AG09309 (cell line): ENCODE measurements around the gene IFNAR1.
"Not testable (repeated sequence)": the region's sequence is repeated elsewhere in the genome, so short reads cannot be mapped to it uniquely, and the experiment has no call there.

Source experiments
- DNase-seq: peaks from one replicate; pipeline ENCODE4 v3.0.0-alpha.2; 2010; ENCODE audit warnings: low read depth
- H3K4me3 ChIP-seq: 2 replicates; pipeline ENCODE4 v1.5.1; 2011; ENCODE audit warnings: mild to moderate bottlenecking, low read depth, low read length, moderate library complexity; ENCODE audit not compliant: control insufficient read depth
- CTCF ChIP-seq: IDR thresholded peaks from 2 replicates; pipeline ENCODE4 v1.5.1; 2011; ENCODE audit warnings: mild to moderate bottlenecking, low read depth, low read length, inconsistent platforms; ENCODE audit not compliant: insufficient read depth, control insufficient read depth; ENCODE audit errors: missing control alignments

The IFNAR1 gene

DNA sequence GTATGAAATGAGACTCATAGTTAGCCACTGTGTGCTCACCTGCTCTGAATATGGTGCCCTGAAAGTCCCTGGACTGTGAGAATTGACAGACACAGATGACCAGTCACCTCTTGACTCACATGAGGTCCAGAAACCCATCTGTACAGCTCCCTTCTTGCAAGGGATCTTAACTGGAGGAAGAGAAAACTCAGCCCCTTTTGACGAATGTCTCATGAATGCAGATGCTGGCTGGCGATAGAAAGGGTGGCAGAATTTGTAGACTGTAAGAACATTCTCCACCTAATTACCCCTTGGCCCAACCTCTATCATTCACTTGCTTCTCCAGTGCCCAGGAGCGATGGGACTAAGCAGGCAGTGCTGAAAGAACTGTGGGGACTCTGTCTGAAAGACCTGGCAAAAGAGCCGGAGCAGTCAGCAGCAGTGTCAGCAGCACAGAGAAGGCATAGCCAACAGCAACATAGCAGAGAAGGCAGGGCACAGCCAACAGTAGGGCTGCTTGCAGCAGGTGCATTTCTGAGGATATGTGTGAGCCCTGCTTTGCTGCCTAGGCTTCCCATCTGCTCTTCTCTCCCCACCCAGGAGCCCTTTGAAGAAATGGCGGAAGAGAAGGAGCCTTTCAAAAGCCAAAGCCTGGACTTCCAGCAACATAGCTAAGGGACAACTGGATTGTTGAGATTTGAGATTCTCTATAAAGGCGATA, 52.6 kb downstream of the IFNAR1 start:
- H3K4me3 ChIP-seq: no peak overlapping the region
- DNase-seq: no peak
- TF ChIP-seq CTCF: no peak

- no peak overlapping the region for H3K4me3 ChIP-seq
- TF ChIP-seq CTCF: no peak
- no peak for DNase-seq
Measured at GRCh38 chr21:33378081-33378480, 53.3 kb downstream of the IFNAR1 start.

- H3K4me3 ChIP-seq: not testable (repeated sequence)
Measured at GRCh38 chr21:33379934-33380333, 55.2 kb downstream of the IFNAR1 start.

DNA sequence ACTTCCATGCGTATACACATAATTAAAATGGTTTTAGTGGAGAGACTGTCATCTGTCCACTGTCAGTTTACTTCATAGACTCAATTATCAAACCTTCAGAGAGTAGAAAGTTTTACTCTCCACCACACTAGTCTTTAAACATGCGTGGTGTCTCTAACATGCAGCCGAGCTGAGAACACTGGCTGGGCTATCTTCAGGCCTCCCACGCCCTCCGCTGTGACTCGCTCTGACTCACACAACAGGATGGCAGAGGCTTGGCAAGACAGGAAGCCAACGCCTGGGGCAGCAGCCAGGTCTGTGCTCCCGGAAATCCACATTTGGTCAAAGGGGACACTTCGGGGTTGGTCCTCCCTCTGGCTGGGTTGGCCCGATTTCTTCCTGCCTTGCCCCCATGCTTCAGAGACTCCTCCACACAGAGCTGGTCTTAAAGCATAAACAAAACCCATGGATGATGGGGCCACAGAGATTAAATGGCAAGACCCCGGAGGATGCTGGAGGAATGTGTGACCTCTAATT, 55.8 kb downstream of the IFNAR1 start:
- peak; percentile 89 for DNase-seq
- H3K4me3 ChIP-seq: no peak overlapping the region
- TF ChIP-seq CTCF: no peak

More at GRCh38 chr21:33379934-33380333, 55.2 kb downstream of the IFNAR1 start:
- not testable (repeated sequence) for DNase-seq

GRCh38 chr21:33381381-33381780, 56.6 kb downstream of the IFNAR1 start:
- DNase-seq, H3K4me3 ChIP-seq: not testable (repeated sequence)

- H3K4me3 ChIP-seq: peak overlapping the region; percentile 9
- no peak for TF ChIP-seq CTCF
- no peak for DNase-seq
Measured at GRCh38 chr21:33383056-33383888, 58.5 kb downstream of the IFNAR1 start.

GRCh38 chr21:33384841-33385331, 60.1 kb downstream of the IFNAR1 start:
- no peak for DNase-seq
- H3K4me3 ChIP-seq: no peak overlapping the region
- no peak for TF ChIP-seq CTCF
